HCT116 (cell line): ENCODE data around the gene FBN1. TPM values are rescaled to one million over a fixed set of nuclear protein-coding genes. Genes with fewer than 3 reads are reported as not detected.

ENCODE experiments used
- ATAC-seq: fragments of 200-7000 bp; cut with Tn5 transposase; 2 replicates; pipeline ENCODE4 v1.9.1; 2020; ENCODE audit warnings: mild to moderate bottlenecking, moderate library complexity
- BruUV-seq: library from RNA; stranded (reverse); fragments of 400-500 nt; replicated peaks from 2 replicates; lab custom pipeline; 2021; lab: Mats Ljungman, UMichigan
- CTCF ChIA-PET: fragments of 300-600 bp; sonication (Branson Sonifier 250); formaldehyde crosslinking; loops from one replicate; lab custom pipeline; 2021; ENCODE audit warnings: antibody characterized with exemption; lab: Charles Lee
- POLR2A ChIA-PET: fragments of 300-600, 350-600 bp; sonication (Branson Sonifier 250); formaldehyde crosslinking; loops from one replicate; lab custom pipeline; 2021; ENCODE audit warnings: antibody characterized with exemption; lab: Charles Lee
- RAD21 ChIA-PET, 2 experiments: fragments of 300-600 bp; sonication (Branson Sonifier 250); formaldehyde crosslinking; loops; one replicate each; lab custom pipeline; 2023; ENCODE audit warnings: low total read pairs in 2 of 2; ENCODE audit not compliant: uncharacterized antibody in 2 of 2, unreplicated experiment in 2 of 2, low non-redundant PET in 1 of 2; lab: Charles Lee
- DNase-seq: peaks from one replicate; pipeline ENCODE4 v3.0.0-alpha.2; 2010; ENCODE audit warnings: low read depth, low spot score
- H2AFZ ChIP-seq: fragments of 200-600 bp; shearing (Covaris generic), sonication (generic); 2 replicates; pipeline ENCODE4 v1.6.1; 2017; ENCODE audit warnings: low read depth, mixed run types, mixed read lengths, antibody characterized with exemption, low read length; ENCODE audit not compliant: poor library complexity, severe bottlenecking
- H3K27ac ChIP-seq: 2 replicates; pipeline ENCODE4 v1.5.1; 2012; ENCODE audit warnings: low read depth, low read length
- H3K27me3 ChIP-seq: fragments of 200-600 bp; sonication (generic); 2 replicates; pipeline ENCODE4 v1.6.1; 2016; ENCODE audit warnings: mixed run types, low read length, mixed read lengths; ENCODE audit not compliant: insufficient read depth
- H3K36me3 ChIP-seq, 2 experiments: fragments of 200-500 bp in 1 of 2; fragments of 200-600 bp in 1 of 2; sonication (Bioruptor generic) in 1 of 2; sonication (generic) in 1 of 2; 2 replicates each; pipeline versions ENCODE4 v1.5.1 to v1.6.1; 2014 to 2016; ENCODE audit warnings: low read length in 2 of 2, inconsistent platforms in 1 of 2, mixed read lengths in 1 of 2, mixed run types in 1 of 2; ENCODE audit not compliant: insufficient read depth in 2 of 2, control insufficient read depth in 1 of 2
- H3K4me1 ChIP-seq, 2 experiments: fragments of 200-600 bp in 1 of 2; sonication (generic) in 1 of 2; 2 replicates each; pipeline versions ENCODE4 v1.5.1 to v1.6.1; 2012 to 2017; ENCODE audit warnings: low read length in 2 of 2, inconsistent platforms in 1 of 2, mild to moderate bottlenecking in 1 of 2, mixed read lengths in 1 of 2, mixed run types in 1 of 2, moderate library complexity in 1 of 2; ENCODE audit not compliant: insufficient read depth in 2 of 2, control insufficient read depth in 1 of 2
- H3K4me2 ChIP-seq: fragments of 200-600 bp; sonication (generic); 2 replicates; pipeline ENCODE4 v1.6.1; 2017; ENCODE audit warnings: mixed run types, low read length, mixed read lengths
- H3K4me3 ChIP-seq, 2 experiments: fragments of 200-600 bp in 1 of 2; sonication (generic) in 1 of 2; replicated peaks in 1 of 2; 2 replicates each; pipeline ENCODE4 v1.5.1; 2011 to 2016; ENCODE audit warnings: low read length in 2 of 2, control low read depth in 1 of 2, low read depth in 1 of 2, mild to moderate bottlenecking in 1 of 2, mixed read lengths in 1 of 2, mixed run types in 1 of 2
- H3K79me2 ChIP-seq: fragments of 200-600 bp; sonication (generic); 2 replicates; pipeline ENCODE4 v1.6.1; 2017; ENCODE audit warnings: mild to moderate bottlenecking, mixed run types, low read length, moderate library complexity, mixed read lengths; ENCODE audit not compliant: insufficient read depth
- H3K9ac ChIP-seq: fragments of 200-600 bp; sonication (generic); 2 replicates; pipeline ENCODE4 v1.6.1; 2016; ENCODE audit warnings: low read length, mixed read lengths
- H3K9me2 ChIP-seq: fragments of 200-600 bp; sonication (generic), shearing (Covaris generic); 2 replicates; pipeline ENCODE4 v1.6.1; 2017; ENCODE audit warnings: mixed run types, mild to moderate bottlenecking, moderate library complexity; ENCODE audit not compliant: insufficient read depth
- H3K9me3 ChIP-seq, 2 experiments: fragments of 200-500 bp in 1 of 2; fragments of 200-600 bp in 1 of 2; sonication (Bioruptor generic) in 1 of 2; sonication (generic) in 1 of 2; 2 replicates each; pipeline ENCODE4 v1.6.1; 2014 to 2017; ENCODE audit warnings: low read length in 2 of 2, mixed read lengths in 2 of 2, inconsistent platforms in 1 of 2, low read depth in 1 of 2, mild to moderate bottlenecking in 1 of 2, mixed run types in 1 of 2, moderate library complexity in 1 of 2; ENCODE audit not compliant: control insufficient read depth in 1 of 2, insufficient read depth in 1 of 2
- H4K20me1 ChIP-seq: fragments of 200-600 bp; sonication (generic), shearing (Covaris generic); 2 replicates; pipeline ENCODE4 v1.6.1; 2017; ENCODE audit warnings: mixed run types, mild to moderate bottlenecking, moderate library complexity; ENCODE audit not compliant: insufficient read depth
- CTCF ChIP-seq, 3 experiments: fragments of 200-600 bp in 1 of 3; sonication (generic) in 1 of 3; IDR thresholded peaks in 2 of 3; conservative IDR thresholded peaks in 1 of 3; 2 replicates each; pipeline ENCODE4 v1.5.1; 2012 to 2017; ENCODE audit warnings: low read depth in 2 of 3, low read length in 2 of 3, antibody characterized with exemption in 1 of 3, borderline replicate concordance in 1 of 3, control low read depth in 1 of 3, mild to moderate bottlenecking in 1 of 3, mixed read lengths in 1 of 3, mixed run types in 1 of 3, moderate library complexity in 1 of 3; ENCODE audit not compliant: insufficient read depth in 1 of 3
- EZH2 ChIP-seq: fragments of 200-600 bp; sonication (generic); IDR thresholded peaks from 2 replicates; pipeline ENCODE4 v1.6.1; 2017; ENCODE audit warnings: antibody characterized with exemption, mixed run types
- JUND ChIP-seq: IDR thresholded peaks from 2 replicates; pipeline ENCODE4 v1.6.1; 2012
- POLR2AphosphoS5 ChIP-seq: IDR thresholded peaks from 2 replicates; pipeline ENCODE4 v1.6.1; 2011; ENCODE audit warnings: mild to moderate bottlenecking, low read depth, low read length, moderate library complexity
- REST ChIP-seq: IDR thresholded peaks from 2 replicates; pipeline ENCODE4 v1.6.1; 2012; ENCODE audit warnings: low read depth
- SRF ChIP-seq: IDR thresholded peaks from 2 replicates; pipeline ENCODE4 v1.6.1; 2012; ENCODE audit warnings: low read depth
- YY1 ChIP-seq: IDR thresholded peaks from 2 replicates; pipeline ENCODE4 v1.6.1; 2011; ENCODE audit warnings: low read length, low read depth, moderate library complexity, mild to moderate bottlenecking; ENCODE audit not compliant: insufficient replicate concordance; ENCODE audit errors: extremely low read depth
- ZBTB33 ChIP-seq: IDR thresholded peaks from 2 replicates; pipeline ENCODE4 v1.6.1; 2011; ENCODE audit warnings: mild to moderate bottlenecking, low read length, moderate library complexity; ENCODE audit not compliant: insufficient replicate concordance; ENCODE audit errors: extremely low read depth
- ZNF274 ChIP-seq: fragments of 200-500 bp; sonication (Bioruptor generic); IDR thresholded peaks from 2 replicates; pipeline ENCODE4 v1.6.1; 2014; ENCODE audit warnings: mild to moderate bottlenecking, low read depth, low read length, inconsistent platforms
- intact Hi-C: fragments of 100-400 bp; cut with micrococcal nuclease; formaldehyde crosslinking; loops from 2 replicates; pipeline ENCODE4 v1.10.0; 2022
- total RNA-seq: library from RNA; stranded (reverse); gene quantifications from one replicate; pipeline ENCODE4 v1.2.1, GENCODE V29; 2021; ENCODE audit not compliant: unreplicated experiment

FBN1 gene
- total RNA-seq, 1 experiment from 2014 or later = 1.7 TPM

- Histone ChIP-seq H3K9me2 (no peaks in the 10 kb centered on the region), H3K27ac (no peak overlapping the region), H3K4me1 (peaks cover 0 to 8% of the 10 kb centered on the region in 2 experiments; a peak in 2 of 4 replicates), H3K4me3 (no peak overlapping the region), H3K4me2 (no peak overlapping the region)
- intact Hi-C loops = no loop called here
- no peak for TF ChIP-seq CTCF (IDR thresholded peaks at IDR 0.05 in 2 of 3, conservative IDR thresholded peaks at IDR 0.05 in 1 of 3; ENCODE audit: borderline replicate concordance in 1 of 3, insufficient read depth in 1 of 3, low read depth in 2 of 3, low read length in 2 of 3)
- TF ChIP-seq, all 23 proteins: peak for 0
- Histone ChIP-seq H4K20me1 (no peaks in the 10 kb centered on the region), H2AFZ (no peak overlapping the region), H3K79me2 (no peaks in the 10 kb centered on the region), H3K27me3 (no peaks in the 10 kb centered on the region), H3K9ac (no peak overlapping the region), H3K36me3 (no peaks in the 10 kb centered on the region), H3K9me3 (no peaks in the 10 kb centered on the region)
- ChIA-PET POLR2A (no interaction called here), CTCF (interaction anchor here (2.1 kb wide), 1 partner anchor 13 kb away, joined by 8 read pairs; no protein-coding TSS in a partner anchor), RAD21 (no interaction called here)
- DNase-seq = no peak
- ATAC-seq = no peak
- no TSS peak for BruUV-seq
Observed at GRCh38 chr15:48494631-48495030, 150.9 kb downstream of the FBN1 start.

DNA sequence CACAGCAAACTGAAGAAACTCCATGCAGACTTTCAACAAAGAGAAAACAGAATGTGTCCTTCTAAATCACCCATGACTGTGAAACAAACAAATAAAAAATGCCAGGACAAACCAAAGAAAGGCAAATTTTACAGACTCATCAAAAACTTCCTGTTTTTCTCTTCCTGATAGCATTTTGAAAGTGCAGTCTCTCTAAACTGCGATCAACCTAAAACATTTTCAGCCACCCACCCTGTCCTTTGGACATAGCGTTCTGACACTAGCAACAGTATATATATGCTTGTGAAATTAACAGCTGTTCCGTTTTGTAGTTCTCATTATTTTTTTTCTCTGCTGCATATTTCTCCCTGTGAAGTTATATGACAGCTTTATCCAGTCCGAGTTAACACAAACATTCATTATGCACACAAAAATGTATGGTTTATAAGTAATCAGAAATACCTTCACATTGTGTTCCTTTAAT lies 151.7 kb downstream of the FBN1 start:
- BruUV-seq = no TSS peak
- TF ChIP-seq POLR2AphosphoS5 (no peak), YY1 (no peak), REST (no peak), JUND (no peak), EZH2 (no peak), ZBTB33 (no peak), ZNF274 (no peak), SRF (no peak)
- TF ChIP-seq, all 23 proteins: peak for 0
- no peaks in the 10 kb centered on the region for H3K9me2 ChIP-seq
- no peak overlapping the region for H3K4me3 ChIP-seq
- no peaks in the 10 kb centered on the region for H3K27me3 ChIP-seq
- no peak for DNase-seq
- ChIA-PET CTCF (interaction anchor here (2.1 kb wide), 1 partner anchor 14 kb away, joined by 8 read pairs; no protein-coding TSS in a partner anchor), RAD21 (no interaction called here), POLR2A (no interaction called here)
- peak overlapping the region; percentile 25; the same call in 1 of the 2 replicates for H3K4me2 ChIP-seq
- no peak for ATAC-seq
- no peaks in the 10 kb centered on the region for H3K36me3 ChIP-seq
- H3K9me3 ChIP-seq = no peaks in the 10 kb centered on the region
- H4K20me1 ChIP-seq = no peaks in the 10 kb centered on the region
- intact Hi-C loops = no loop called here
- no peak overlapping the region for H3K9ac ChIP-seq
- H3K4me1 ChIP-seq = peaks cover 0 to 8% of the 10 kb centered on the region in 2 experiments; a peak in 2 of 4 replicates
- H2AFZ ChIP-seq = no peak overlapping the region
- no peaks in the 10 kb centered on the region for H3K79me2 ChIP-seq
- no peak overlapping the region for H3K27ac ChIP-seq
